Retina (tissue), 1 donor: ENCODE data around the gene ZKSCAN1.

Source experiments
- DNase-seq: peaks from one replicate; pipeline ENCODE4 v3.0.0-alpha.2; 2016

Gene ZKSCAN1

GRCh38 chr7:100082978-100083377, 67.6 kb downstream of the ZKSCAN1 start:
- no peak for DNase-seq

GRCh38 chr7:100085515-100085914, 70.1 kb downstream of the ZKSCAN1 start:
- no peak for DNase-seq

- no peak for DNase-seq
Observed at GRCh38 chr7:100087055-100087750, 71.8 kb downstream of the ZKSCAN1 start.

GRCh38 chr7:100088095-100088620, 72.8 kb downstream of the ZKSCAN1 start:
- DNase-seq, result no peak

- peak; percentile 92 for DNase-seq
Observed at GRCh38 chr7:100088621-100089457, 73.4 kb downstream of the ZKSCAN1 start, which contains the start of gene COPS6. Gene COPS6, plus strand, starts transcription at chr7:100088969. Its CDS starts 22 bp downstream, at chr7:100088991.

GRCh38 chr7:100089458-100090196, 74.2 kb downstream of the ZKSCAN1 start:
- no peak for DNase-seq

- DNase-seq, result no peak
Observed at GRCh38 chr7:100090527-100091410, 75.4 kb downstream of the ZKSCAN1 start.
